ENCODE results near the gene SPINK8.

DNA sequence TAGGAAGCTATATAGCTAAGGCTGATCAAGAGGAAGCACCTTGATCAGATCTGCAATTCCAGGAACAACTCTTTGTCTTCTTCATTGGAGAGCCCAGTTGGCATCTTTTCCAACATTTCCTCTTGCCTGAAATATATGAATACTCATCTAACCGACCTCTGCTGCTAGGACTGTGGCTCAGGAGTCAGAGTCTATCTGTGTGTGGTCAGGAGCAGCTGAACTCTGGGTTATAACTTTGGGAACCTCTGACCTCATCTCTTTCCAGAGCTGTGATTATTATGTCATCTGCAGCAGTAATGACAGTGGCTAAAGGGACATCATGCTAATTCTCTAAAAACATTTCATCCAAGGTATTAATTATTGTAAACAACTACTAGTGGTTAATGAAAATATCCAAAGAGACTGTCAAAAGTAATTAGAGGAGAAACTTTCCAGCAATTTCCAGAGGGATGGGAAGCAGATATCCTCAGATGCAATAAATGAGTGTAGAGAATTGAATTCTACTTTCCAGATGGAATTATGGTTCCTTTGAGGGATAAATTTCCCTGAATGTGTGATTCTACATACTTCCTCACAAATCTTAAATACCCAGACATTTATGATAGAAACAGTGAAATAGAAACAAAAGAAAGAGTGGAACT is 11.5 kb upstream of the SPINK8 start:
- no peak for TF ChIP-seq FOXA1 (IDR thresholded peaks at IDR 0.05)
- TF ChIP-seq HDGF (IDR thresholded peaks at IDR 0.05; ENCODE audit: borderline replicate concordance), result no peak
- no peak for TF ChIP-seq SP1 (IDR thresholded peaks at IDR 0.05)
- TF ChIP-seq L3MBTL2 (conservative IDR thresholded peaks at IDR 0.05), result no peak
- TF ChIP-seq BHLHE40 (IDR thresholded peaks at IDR 0.05; ENCODE audit: borderline replicate concordance), result no peak
- TF ChIP-seq ELF4 (IDR thresholded peaks at IDR 0.05), result no peak
- no peak for TF ChIP-seq ARNT (IDR thresholded peaks at IDR 0.05)
- TF ChIP-seq FOXM1 (IDR thresholded peaks at IDR 0.05; ENCODE audit: borderline replicate concordance), result no peak
- TF ChIP-seq FOXK2 (IDR thresholded peaks at IDR 0.05), result no peak
- no peak for TF ChIP-seq NFRKB (IDR thresholded peaks at IDR 0.05)
- TF ChIP-seq SUZ12 (IDR thresholded peaks at IDR 0.05), result no peak
- no peak for TF ChIP-seq TARDBP (IDR thresholded peaks at IDR 0.05)
- no peak for TF ChIP-seq ZNF384 (IDR thresholded peaks at IDR 0.05)

Measured in HEK293T (cell line).